ENCODE measurements around the gene C4orf50.
"Not testable (repeated sequence)": the region's sequence is repeated elsewhere in the genome, so short reads cannot be mapped to it uniquely, and the experiment has no call there.

C4orf50 gene

GRCh38 chr4:6017030-6017429 is 1.2 kb downstream of the C4orf50 start:
- DNase-seq (ENCODE audit: low read depth in 2 of 2): no peak

- DNase-seq (ENCODE audit: low read depth in 2 of 2): no peak
Measured at GRCh38 chr4:6013564-6013963, 4.7 kb downstream of the C4orf50 start.

- DNase-seq (ENCODE audit: low read depth in 2 of 2): no peak
Measured at GRCh38 chr4:6012200-6012599, 6.0 kb downstream of the C4orf50 start.

GRCh38 chr4:6011686-6012085 is 6.5 kb downstream of the C4orf50 start:
- no peak for DNase-seq (ENCODE audit: low read depth in 2 of 2)

GRCh38 chr4:6011271-6011671 is 7.0 kb downstream of the C4orf50 start:
- no peak for DNase-seq (ENCODE audit: low read depth in 2 of 2)

- no peak for DNase-seq (ENCODE audit: low read depth in 2 of 2)
Measured at GRCh38 chr4:6010789-6011188, 7.4 kb downstream of the C4orf50 start.

GRCh38 chr4:6009452-6009851 is 8.8 kb downstream of the C4orf50 start:
- no peak for DNase-seq (ENCODE audit: low read depth in 2 of 2)

GRCh38 chr4:6008766-6009385 is 9.4 kb downstream of the C4orf50 start:
- no peak for DNase-seq (ENCODE audit: low read depth in 2 of 2)

GRCh38 chr4:6008092-6008551 is 10.1 kb downstream of the C4orf50 start:
- DNase-seq (ENCODE audit: low read depth in 2 of 2): no peak

- no peak for DNase-seq (ENCODE audit: low read depth in 2 of 2)
Measured at GRCh38 chr4:6005175-6005574, 13.1 kb downstream of the C4orf50 start.

GRCh38 chr4:6003485-6003884 is 14.7 kb downstream of the C4orf50 start:
- not testable (repeated sequence) for DNase-seq (ENCODE audit: low read depth in 2 of 2)

- no peak for DNase-seq (ENCODE audit: low read depth in 2 of 2)
Measured at GRCh38 chr4:6002926-6003325, 15.3 kb downstream of the C4orf50 start.

- no peak for DNase-seq (ENCODE audit: low read depth in 2 of 2)
Measured at GRCh38 chr4:6002492-6002833, 15.8 kb downstream of the C4orf50 start.

- no peak for DNase-seq (ENCODE audit: low read depth in 2 of 2)
Measured at GRCh38 chr4:6001680-6002491, 16.3 kb downstream of the C4orf50 start.

- DNase-seq (ENCODE audit: low read depth in 2 of 2): no peak
Measured at GRCh38 chr4:5999830-6000365, 18.3 kb downstream of the C4orf50 start.

GRCh38 chr4:5999356-5999755 is 18.9 kb downstream of the C4orf50 start:
- no peak for DNase-seq (ENCODE audit: low read depth in 2 of 2)

- DNase-seq (ENCODE audit: low read depth in 2 of 2): no peak
Measured at GRCh38 chr4:5998333-5998936, 19.8 kb downstream of the C4orf50 start.

- DNase-seq (ENCODE audit: low read depth in 2 of 2): no peak
Measured at GRCh38 chr4:5996641-5997040, 21.6 kb downstream of the C4orf50 start.

- DNase-seq (ENCODE audit: low read depth in 2 of 2): no peak
Measured at GRCh38 chr4:5995901-5996623, 22.2 kb downstream of the C4orf50 start.

GRCh38 chr4:5993876-5994811 is 24.1 kb downstream of the C4orf50 start:
- no peak for DNase-seq (ENCODE audit: low read depth in 2 of 2)

- DNase-seq (ENCODE audit: low read depth in 2 of 2): not testable (repeated sequence)
Measured at GRCh38 chr4:5993346-5993745, 24.9 kb downstream of the C4orf50 start.
